Measurements from ENCODE around the gene NAB2.

DNA sequence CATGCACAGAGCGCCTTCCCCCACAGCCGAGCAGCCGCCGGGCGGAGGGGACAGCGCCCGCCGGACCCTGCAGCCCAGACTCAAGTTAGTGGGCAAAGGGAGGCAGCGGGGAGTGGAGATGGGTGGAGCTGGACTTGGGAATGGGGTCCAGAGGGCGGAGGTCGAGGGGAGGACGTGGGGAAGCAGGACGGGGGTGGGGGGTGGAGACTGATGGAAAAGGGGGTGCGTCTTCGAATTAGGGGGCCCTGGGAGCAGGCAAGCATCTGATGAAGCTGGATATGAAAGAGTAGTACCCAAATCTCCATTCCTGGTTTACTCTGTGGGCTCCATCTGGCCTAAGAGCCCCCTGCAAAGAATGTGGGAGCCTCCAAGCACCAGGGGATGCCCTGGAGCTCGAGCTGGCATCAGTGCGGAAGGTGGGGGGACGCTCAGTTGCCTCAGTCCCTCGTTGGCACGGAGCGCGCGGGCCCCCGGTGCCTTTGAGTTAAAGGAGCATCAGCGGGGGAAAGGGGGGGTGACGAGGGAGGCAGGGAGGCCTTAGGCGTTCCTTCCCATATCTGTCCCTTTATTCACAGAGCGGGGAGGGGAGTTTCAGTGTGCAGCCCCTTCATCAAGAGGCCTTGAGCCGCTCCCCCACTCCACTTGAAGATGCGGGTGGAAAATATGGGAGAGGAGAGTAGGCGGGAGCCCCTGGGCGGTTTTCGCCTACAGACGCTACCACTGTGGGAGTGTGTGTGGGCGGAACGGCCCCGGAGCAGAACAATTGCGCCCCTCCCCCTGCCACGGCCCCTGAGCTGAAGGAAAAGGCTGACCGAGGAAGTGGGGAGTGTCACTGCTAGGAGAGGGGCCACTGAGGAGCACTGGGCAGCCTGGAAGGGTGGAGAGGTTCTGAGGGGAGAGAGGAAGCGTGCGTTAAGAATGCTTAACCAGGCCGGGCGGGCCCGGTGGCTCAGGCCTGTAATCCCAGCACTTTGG lies 644 bp downstream of the NAB2 start:
- TF ChIP-seq POLR2AphosphoS5 (IDR thresholded peaks at IDR 0.05; ENCODE audit: low read depth, low read length) (peak; percentile 66), SIN3A (IDR thresholded peaks at IDR 0.05; ENCODE audit: borderline replicate concordance, insufficient read depth, low read length) (0 out of 2 replicates have a peak, but pooled peaks have one; percentile 57), TAF1 (IDR thresholded peaks at IDR 0.05; ENCODE audit: borderline replicate concordance, insufficient read depth, low read length) (peak; percentile 55; the same call in 1 of the 2 replicates)
